DLD1 (cell line): ENCODE data around the gene STX8.

Experiments used
- in situ Hi-C: cut with HindIII; loops from 2 replicates; pipeline ENCODE4 v1.10.0; 2017; ENCODE audit warnings: low sequenced_read_pairs

The STX8 gene

GRCh38 chr17:9446528-9446927, 129.1 kb downstream of the STX8 start:
- in situ Hi-C loops, result no loop called here

DNA sequence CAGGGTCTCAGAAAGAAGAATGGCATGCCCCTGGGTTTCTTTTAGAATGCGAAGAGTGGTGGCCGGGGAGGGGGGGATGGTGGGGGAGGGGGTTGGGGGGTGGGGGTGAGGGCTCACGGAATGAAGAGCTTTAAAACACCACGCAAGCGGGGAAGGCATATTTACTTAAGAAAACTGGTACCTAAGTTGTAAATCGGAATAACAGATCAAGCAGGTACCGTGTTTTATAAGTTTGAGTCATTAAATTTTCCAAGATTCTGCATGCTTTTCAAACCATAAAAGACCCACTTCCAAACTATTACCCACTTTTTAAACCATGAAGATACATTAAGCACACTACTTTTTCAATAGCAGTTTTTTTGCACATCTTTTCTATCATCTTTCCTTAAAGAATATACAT, 130.2 kb downstream of the STX8 start:
- in situ Hi-C loops, result no loop called here

- in situ Hi-C loops, result no loop called here
Measured at GRCh38 chr17:9444687-9445086, 130.9 kb downstream of the STX8 start.

GRCh38 chr17:9443811-9444210, 131.8 kb downstream of the STX8 start:
- in situ Hi-C loops, result no loop called here

- in situ Hi-C loops, result no loop called here
Measured at GRCh38 chr17:9439851-9440250, 135.8 kb downstream of the STX8 start.

DNA sequence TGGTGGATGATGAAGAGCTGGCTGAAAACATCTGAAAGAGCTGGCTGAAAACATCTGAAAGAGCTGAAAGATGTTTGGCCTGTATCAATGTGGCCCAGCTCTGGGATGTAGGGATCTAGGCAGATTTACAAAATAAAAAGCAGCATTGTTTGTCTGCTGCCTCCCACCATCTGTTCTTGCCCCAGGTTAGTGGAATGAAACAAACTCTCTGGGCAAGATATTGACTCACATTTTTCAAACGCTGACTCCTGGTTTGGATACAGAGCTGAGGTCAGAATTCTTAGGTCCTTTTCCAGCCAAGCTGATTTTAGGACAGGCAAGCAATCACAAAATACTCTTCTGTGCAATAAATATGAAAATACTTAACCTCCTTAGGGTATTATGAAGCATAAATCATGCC, 139.0 kb downstream of the STX8 start:
- in situ Hi-C loops, result no loop called here

DNA sequence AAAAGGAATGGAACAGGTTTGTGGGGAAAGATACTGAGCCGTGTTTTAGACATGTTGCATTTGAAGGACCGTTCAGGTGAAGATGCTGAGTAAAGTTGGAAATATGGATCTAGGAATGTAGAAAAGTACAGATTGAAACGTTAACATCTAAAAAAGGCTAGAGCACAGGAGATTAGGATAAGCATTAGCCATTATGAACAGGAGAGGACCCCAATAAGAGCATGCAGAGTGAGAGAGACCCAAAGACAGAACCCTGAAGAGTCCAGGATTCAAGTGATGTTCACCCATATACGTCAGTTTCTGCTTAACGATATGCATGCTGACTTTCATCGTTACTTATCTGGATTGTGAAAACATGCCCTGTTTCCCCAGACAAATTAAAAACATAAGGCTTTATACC, 140.5 kb downstream of the STX8 start:
- in situ Hi-C loops, result no loop called here

DNA sequence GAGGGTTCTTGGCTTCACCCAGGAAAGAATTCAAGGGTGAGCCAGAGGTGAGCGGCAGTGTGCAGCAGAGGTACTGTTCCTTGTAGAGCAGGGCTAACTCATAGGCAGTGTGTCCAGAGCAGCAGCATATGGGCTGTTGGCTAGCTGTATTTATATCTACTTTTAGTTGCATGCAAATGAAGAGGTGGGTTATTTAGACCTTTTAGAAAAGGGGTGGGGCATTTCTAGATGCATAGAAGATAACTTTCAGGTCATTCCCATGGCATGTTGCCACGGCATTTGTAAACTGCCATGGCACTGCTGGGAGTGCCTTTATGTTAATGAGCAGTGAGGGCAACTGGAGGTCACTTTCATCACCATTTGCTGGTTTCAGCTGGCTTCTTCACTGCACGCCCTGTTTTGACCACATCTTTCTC, 141.0 kb downstream of the STX8 start:
- in situ Hi-C loops, result no loop called here

- in situ Hi-C loops, result no loop called here
Measured at GRCh38 chr17:9432934-9433421, 142.6 kb downstream of the STX8 start.

- in situ Hi-C loops, result no loop called here
Measured at GRCh38 chr17:9432134-9432885, 143.3 kb downstream of the STX8 start.

DNA sequence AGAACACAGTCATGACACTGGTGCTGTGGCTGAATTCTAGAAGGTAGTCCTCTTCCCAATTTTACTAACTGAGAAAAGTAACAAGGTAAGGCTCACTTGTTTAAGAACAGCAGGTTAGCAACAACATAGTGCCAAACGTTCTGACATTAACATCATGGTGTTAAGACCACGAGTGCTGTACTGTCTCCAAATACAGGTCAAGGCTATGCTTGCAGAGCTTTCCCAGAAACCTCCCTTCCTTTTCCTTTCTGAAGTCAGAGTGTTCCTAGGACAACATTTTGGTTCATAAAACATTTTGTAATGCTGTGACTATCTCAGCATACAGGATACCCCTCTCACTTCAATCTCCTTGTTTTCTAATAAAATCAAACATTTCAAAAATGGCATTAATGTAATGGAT, 144.0 kb downstream of the STX8 start:
- in situ Hi-C loops, result no loop called here

DNA sequence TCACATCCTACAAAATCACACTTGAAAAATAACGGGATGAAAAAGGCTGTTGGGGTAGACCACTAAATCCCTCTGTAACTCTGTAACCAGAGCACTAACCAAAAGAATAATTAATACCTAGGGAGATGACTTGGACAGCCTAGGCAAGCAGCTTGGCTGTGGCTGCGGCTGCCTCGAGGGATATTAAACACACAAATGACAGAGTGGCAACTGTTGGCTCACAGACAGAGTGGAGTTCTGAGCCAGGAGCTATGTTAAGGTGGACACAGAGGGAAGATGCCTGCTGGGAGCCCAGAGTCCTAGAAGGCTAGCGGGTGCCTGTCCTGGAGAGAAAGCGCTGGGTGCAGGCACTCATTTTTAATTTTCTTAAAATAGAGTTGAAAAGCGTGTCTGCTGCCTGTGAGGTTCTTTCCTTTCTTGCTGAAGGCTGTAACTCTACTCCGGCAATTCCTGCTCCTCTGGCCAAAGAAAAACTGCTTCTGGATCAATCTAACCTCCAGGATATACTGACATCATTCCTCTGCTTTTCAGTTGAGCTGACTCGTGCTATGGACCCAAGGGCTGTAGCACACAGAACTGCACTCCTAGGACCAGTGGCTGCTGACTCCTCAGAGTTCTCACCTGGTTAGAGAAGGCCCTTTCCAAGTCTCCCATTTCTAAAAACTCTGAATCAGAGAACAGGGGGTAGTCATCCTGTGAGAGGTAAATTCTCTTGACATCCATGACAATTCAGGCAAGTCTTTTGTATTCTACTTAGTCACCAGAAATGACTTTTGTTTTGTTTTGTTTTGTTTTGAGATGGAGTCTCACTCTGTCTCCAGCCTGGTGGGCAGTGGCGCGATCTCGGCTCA, 147.9 kb downstream of the STX8 start:
- in situ Hi-C loops, result no loop called here

GRCh38 chr17:9424071-9424640, 151.5 kb downstream of the STX8 start:
- in situ Hi-C loops, result no loop called here

DNA sequence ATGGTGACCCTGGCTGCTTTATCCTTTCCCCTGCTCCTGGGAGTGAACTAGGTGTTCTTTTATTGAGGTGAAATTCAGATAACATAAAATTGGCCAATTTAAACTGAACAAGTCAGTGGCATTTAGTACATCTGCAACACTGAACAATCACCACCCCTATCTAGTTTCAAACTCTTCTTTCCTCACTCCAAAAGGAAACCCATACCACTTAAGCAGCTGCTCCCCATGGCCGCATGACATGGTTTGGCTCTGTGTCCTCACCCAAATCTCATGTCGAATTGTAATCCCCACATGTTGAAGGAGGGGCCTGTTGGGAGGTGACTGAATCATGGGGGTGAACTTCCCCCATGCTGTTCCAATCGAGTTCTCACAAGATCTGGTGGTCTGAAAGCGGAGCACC, 154.1 kb downstream of the STX8 start:
- in situ Hi-C loops, result no loop called here

GRCh38 chr17:9419932-9420453, 155.6 kb downstream of the STX8 start:
- in situ Hi-C loops, result no loop called here

- in situ Hi-C loops, result no loop called here
Measured at GRCh38 chr17:9414471-9414870, 161.1 kb downstream of the STX8 start.

GRCh38 chr17:9410737-9411136, 164.9 kb downstream of the STX8 start:
- in situ Hi-C loops, result no loop called here

DNA sequence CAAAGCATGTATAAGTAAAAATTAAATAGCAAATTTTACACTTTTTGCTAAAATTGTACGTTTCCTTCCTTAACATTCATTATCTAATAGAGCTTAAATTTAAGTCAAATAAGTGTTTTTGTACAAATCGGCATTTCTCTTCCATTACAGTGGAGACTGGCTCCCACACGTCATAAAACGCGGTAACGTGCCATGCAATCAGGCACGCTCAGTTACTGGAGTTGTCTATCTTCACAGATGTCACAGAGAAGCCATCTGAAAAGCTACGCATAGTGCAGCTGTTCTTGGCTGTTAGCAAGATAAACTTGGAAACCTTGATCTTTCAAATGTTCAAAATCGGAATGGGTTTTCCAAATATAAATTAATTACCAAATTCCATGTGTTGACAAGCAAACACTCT, 165.3 kb downstream of the STX8 start:
- in situ Hi-C loops, result no loop called here

DNA sequence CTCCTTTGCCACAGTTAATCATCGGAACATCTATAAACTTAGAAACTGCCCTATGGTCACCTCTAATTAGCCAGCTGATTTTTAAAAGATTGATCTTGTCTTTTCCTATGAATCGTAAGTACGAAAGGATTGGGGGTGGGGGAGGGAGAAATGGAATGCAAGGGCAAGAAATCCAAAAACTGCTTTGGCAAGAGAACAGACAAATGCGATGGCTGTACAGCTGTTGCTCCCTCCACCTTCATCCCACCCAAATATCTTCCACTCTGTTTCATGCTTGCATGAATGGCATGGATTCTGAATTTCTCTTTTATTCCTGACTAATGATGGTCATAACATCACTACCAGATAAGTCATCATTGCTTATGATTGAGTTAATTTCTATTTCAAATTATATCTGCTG, 165.7 kb downstream of the STX8 start:
- in situ Hi-C loops, result no loop called here

GRCh38 chr17:9408868-9409829, 166.5 kb downstream of the STX8 start:
- in situ Hi-C loops, result no loop called here
